H9 (cell line): ENCODE data around the gene NRXN3. TPM values are rescaled to one million over a fixed set of nuclear protein-coding genes. Genes with fewer than 3 reads are reported as not detected.

Source experiments
- DNase-seq: peaks from one replicate; pipeline ENCODE4 v3.0.0-alpha.2; 2017
- H2AFZ ChIP-seq: one replicate; pipeline ENCODE4 v1.6.1; 2013; ENCODE audit warnings: mild to moderate bottlenecking, low read length, control low read depth, moderate library complexity
- H2AK5ac ChIP-seq: 2 replicates; pipeline ENCODE4 v1.6.1; 2013; ENCODE audit warnings: low read length, control low read depth, mixed read lengths; ENCODE audit not compliant: insufficient read length
- H2BK120ac ChIP-seq: one replicate; pipeline ENCODE4 v1.6.1; 2013; ENCODE audit warnings: low read depth, mild to moderate bottlenecking, low read length, control low read depth, inconsistent platforms; ENCODE audit not compliant: poor library complexity, severe bottlenecking
- H2BK12ac ChIP-seq: 2 replicates; pipeline ENCODE4 v1.6.1; 2013; ENCODE audit warnings: low read length, control low read depth, mixed read lengths, low read depth; ENCODE audit not compliant: insufficient read length
- H2BK15ac ChIP-seq: 2 replicates; pipeline ENCODE4 v1.6.1; 2013; ENCODE audit warnings: low read depth, low read length, control low read depth
- H2BK20ac ChIP-seq: one replicate; pipeline ENCODE4 v1.6.1; 2013; ENCODE audit warnings: low read depth, mild to moderate bottlenecking, low read length, control low read depth, inconsistent platforms; ENCODE audit not compliant: poor library complexity, severe bottlenecking
- H2BK5ac ChIP-seq: 2 replicates; pipeline ENCODE4 v1.6.1; 2013; ENCODE audit warnings: low read length, control low read depth, mixed read lengths; ENCODE audit not compliant: insufficient read length
- H3K14ac ChIP-seq: 2 replicates; pipeline ENCODE4 v1.6.1; 2013; ENCODE audit warnings: low read length, control low read depth; ENCODE audit not compliant: insufficient read depth
- H3K18ac ChIP-seq: 2 replicates; pipeline ENCODE4 v1.6.1; 2013; ENCODE audit warnings: low read depth, mild to moderate bottlenecking, mixed read lengths, low read length, control low read depth; ENCODE audit not compliant: insufficient read length
- H3K23ac ChIP-seq: 2 replicates; pipeline ENCODE4 v1.6.1; 2013; ENCODE audit warnings: low read length, control low read depth, mixed read lengths, low read depth; ENCODE audit not compliant: insufficient read length
- H3K23me2 ChIP-seq: 2 replicates; pipeline ENCODE4 v1.6.1; 2013; ENCODE audit warnings: low read depth, mild to moderate bottlenecking, mixed read lengths, low read length, control low read depth; ENCODE audit not compliant: insufficient read length, poor library complexity, severe bottlenecking
- H3K27ac ChIP-seq: 2 replicates; pipeline ENCODE4 v1.5.1; 2013; ENCODE audit warnings: low read length, control low read depth, mixed read lengths, low read depth; ENCODE audit not compliant: insufficient read length
- H3K27me3 ChIP-seq: 2 replicates; pipeline ENCODE4 v1.6.1; 2013; ENCODE audit warnings: low read length, control low read depth, inconsistent platforms; ENCODE audit not compliant: insufficient read depth
- H3K4ac ChIP-seq: 2 replicates; pipeline ENCODE4 v1.6.1; 2013; ENCODE audit warnings: low read depth, mild to moderate bottlenecking, control low read depth, inconsistent platforms, low read length, moderate library complexity
- H3K4me1 ChIP-seq: 2 replicates; pipeline ENCODE4 v1.6.1; 2013; ENCODE audit warnings: low read length, control low read depth, inconsistent platforms; ENCODE audit not compliant: insufficient read depth
- H3K4me2 ChIP-seq: 2 replicates; pipeline ENCODE4 v1.6.1; 2013; ENCODE audit warnings: low read length, control low read depth, mixed read lengths; ENCODE audit not compliant: insufficient read length, insufficient read depth
- H3K56ac ChIP-seq: 2 replicates; pipeline ENCODE4 v1.6.1; 2013; ENCODE audit warnings: low read depth, mild to moderate bottlenecking, mixed read lengths, low read length, control low read depth; ENCODE audit not compliant: insufficient read length
- H3K79me1 ChIP-seq: 2 replicates; pipeline ENCODE4 v1.6.1; 2013; ENCODE audit warnings: low read depth, mild to moderate bottlenecking, moderate library complexity, low read length, control low read depth, inconsistent platforms; ENCODE audit not compliant: insufficient read depth, poor library complexity, severe bottlenecking
- H3K79me2 ChIP-seq: 2 replicates; pipeline ENCODE4 v1.6.1; 2013; ENCODE audit warnings: low read length, control low read depth, inconsistent platforms; ENCODE audit not compliant: insufficient read depth
- H3K9ac ChIP-seq: 2 replicates; pipeline ENCODE4 v1.6.1; 2013; ENCODE audit warnings: low read length, control low read depth, mixed read lengths; ENCODE audit not compliant: insufficient read length; ENCODE audit errors: extremely low read depth
- H3K9me3 ChIP-seq: one replicate; pipeline ENCODE4 v1.6.1; 2013; ENCODE audit warnings: low read depth, low read length, inconsistent platforms; ENCODE audit not compliant: control insufficient read depth
- H3T11ph ChIP-seq: one replicate; pipeline ENCODE4 v1.6.1; 2013; ENCODE audit warnings: mild to moderate bottlenecking, low read length, control low read depth, inconsistent platforms
- H4K20me1 ChIP-seq: one replicate; pipeline ENCODE4 v1.6.1; 2013; ENCODE audit not compliant: control insufficient read depth, insufficient read length, insufficient read depth
- H4K5ac ChIP-seq: 2 replicates; pipeline ENCODE4 v1.6.1; 2013; ENCODE audit warnings: low read depth, mild to moderate bottlenecking, mixed read lengths, low read length, control low read depth; ENCODE audit not compliant: insufficient read length
- H4K8ac ChIP-seq: replicated peaks from 2 replicates; pipeline ENCODE4 v1.6.1; 2013; ENCODE audit warnings: low read length, control low read depth, mixed read lengths, low read depth; ENCODE audit not compliant: insufficient read length
- H4K91ac ChIP-seq: 2 replicates; pipeline ENCODE4 v1.6.1; 2013; ENCODE audit warnings: low read depth, mild to moderate bottlenecking, moderate library complexity, mixed read lengths, low read length, control low read depth; ENCODE audit not compliant: insufficient read length
- H3K27ac Mint-ChIP-seq, 3 experiments: 2 replicates in 2 of 3; 3 replicates in 1 of 3; pipeline ENCODE4 v1.8.0; 2020 to 2021; ENCODE audit warnings: mixed read lengths in 3 of 3, mild to moderate bottlenecking in 1 of 3, moderate library complexity in 1 of 3
- H3K27me3 Mint-ChIP-seq: 2 replicates; pipeline ENCODE4 v1.8.0; 2021; ENCODE audit warnings: low read depth, mild to moderate bottlenecking, moderate library complexity, mixed read lengths
- H3K36me3 Mint-ChIP-seq, 3 experiments: 2 replicates in 2 of 3; 3 replicates in 1 of 3; pipeline ENCODE4 v1.8.0; 2020 to 2021; ENCODE audit warnings: low read depth in 3 of 3, mixed read lengths in 3 of 3; ENCODE audit not compliant: insufficient read depth in 1 of 3
- H3K4me1 Mint-ChIP-seq, 2 experiments: 2 replicates each; pipeline ENCODE4 v1.8.0; 2020; ENCODE audit warnings: mixed read lengths in 2 of 2
- H3K4me3 Mint-ChIP-seq, 2 experiments: 2 replicates in 1 of 2; 3 replicates in 1 of 2; pipeline ENCODE4 v1.8.0; 2020 to 2021; ENCODE audit warnings: mild to moderate bottlenecking in 2 of 2, mixed read lengths in 2 of 2, moderate library complexity in 1 of 2
- H3K9me3 Mint-ChIP-seq, 2 experiments: 2 replicates in 1 of 2; 3 replicates in 1 of 2; pipeline ENCODE4 v1.8.0; 2020; ENCODE audit warnings: mild to moderate bottlenecking in 2 of 2, mixed read lengths in 2 of 2, moderate library complexity in 1 of 2
- CTCF ChIP-seq: fragments of 200-600 bp; sonication (generic); conservative IDR thresholded peaks from 3 replicates; pipeline ENCODE4 v1.8.0; 2021; ENCODE audit warnings: antibody characterized with exemption, mild to moderate bottlenecking
- WGBS: extraction: QIAGEN DNeasy Blood & Tissue Kit; methylation state at CpG from one replicate; pipeline ENCODE4 v1.1.7; 2013; ENCODE audit warnings: missing lambda C conversion rate, low lambda C conversion rate, mixed read lengths; ENCODE audit not compliant: insufficient read length; ENCODE audit errors: extremely low coverage; 5-methylcytosine and 5-hydroxymethylcytosine counted together
- total RNA-seq: library from RNA; stranded (reverse); gene quantifications from 2 replicates; pipeline ENCODE4 v1.2.1, GENCODE V29; 2021

The NRXN3 gene
- total RNA-seq, 1 experiment from 2014 or later = 1.8 TPM

GRCh38 chr14:78488938-78489337, 318.8 kb downstream of the NRXN3 start:
- Histone ChIP-seq H3T11ph (no peak overlapping the region), H3K27me3 (no peaks in the 10 kb centered on the region), H3K4me2 (no peak overlapping the region), H2BK12ac (no peak overlapping the region), H3K14ac (no peak overlapping the region), H2BK120ac (no peak overlapping the region), H4K20me1 (no peaks in the 10 kb centered on the region), H3K9me3 (no peaks in the 10 kb centered on the region), H2AK5ac (no peak overlapping the region), H4K5ac (no peak overlapping the region), H2AFZ (no peak overlapping the region), H3K4me1 (peaks cover 8% of the 10 kb centered on the region; the same call in 1 of the 2 replicates), H2BK15ac (no peak overlapping the region), H3K18ac (no peak overlapping the region), H3K23me2 (no peaks in the 10 kb centered on the region), H2BK20ac (no peak overlapping the region), H3K9ac (no peak overlapping the region), H3K79me1 (no peaks in the 10 kb centered on the region), H3K56ac (no peak overlapping the region), H4K91ac (no peak overlapping the region), H3K27ac (no peak overlapping the region), H3K79me2 (no peaks in the 10 kb centered on the region), H3K23ac (no peak overlapping the region), H2BK5ac (no peak overlapping the region), H4K8ac (no peak overlapping the region), H3K4ac (no peak overlapping the region)
- TF ChIP-seq CTCF = no peak
- DNase-seq = no peak
- Mint-ChIP-seq H3K27ac (no peak overlapping the region; a peak in 1 of 7 replicates), H3K4me1 (peaks cover 26 to 27% of the 10 kb centered on the region in 2 experiments), H3K9me3 (no peaks in the 10 kb centered on the region), H3K4me3 (no peak overlapping the region), H3K27me3 (no peaks in the 10 kb centered on the region), H3K36me3 (no peaks in the 10 kb centered on the region)
- WGBS = no CpG with 5 or more reads among the region's 4 CpGs
